H1 (cell line): ENCODE data around the gene IQSEC3. TPM values are rescaled to one million over a fixed set of nuclear protein-coding genes. Genes with fewer than 3 reads are reported as not detected.

Experiments
- BCL11A ChIP-seq, 2 experiments: IDR thresholded peaks; one replicate each; pipeline ENCODE4 v1.6.1; 2011; ENCODE audit warnings: low read depth in 2 of 2, low read length in 2 of 2, mild to moderate bottlenecking in 2 of 2
- CTBP2 ChIP-seq: IDR thresholded peaks from 2 replicates; pipeline ENCODE4 v1.7.0; 2011; ENCODE audit warnings: borderline replicate concordance, mild to moderate bottlenecking, moderate library complexity, mixed read lengths, low read length; ENCODE audit not compliant: insufficient read depth, insufficient read length
- EP300 ChIP-seq, 2 experiments: IDR thresholded peaks; 1 replicate in 1 of 2; 2 replicates in 1 of 2; pipeline ENCODE4 v1.6.1; 2011 to 2012; ENCODE audit warnings: low read depth in 2 of 2, low read length in 2 of 2, mild to moderate bottlenecking in 2 of 2, borderline replicate concordance in 1 of 2, inconsistent platforms in 1 of 2, moderate library complexity in 1 of 2
- FOSL1 ChIP-seq: IDR thresholded peaks from 2 replicates; pipeline ENCODE4 v1.6.1; 2011; ENCODE audit warnings: mild to moderate bottlenecking, low read depth, low read length, moderate library complexity; ENCODE audit not compliant: insufficient read depth
- NANOG ChIP-seq: IDR thresholded peaks from 2 replicates; pipeline ENCODE4 v1.6.1; 2011; ENCODE audit warnings: low read length, low read depth, mild to moderate bottlenecking, inconsistent platforms; ENCODE audit not compliant: insufficient read depth, poor library complexity, severe bottlenecking
- SIX5 ChIP-seq: IDR thresholded peaks from 2 replicates; pipeline ENCODE4 v1.6.1; 2011; ENCODE audit warnings: mild to moderate bottlenecking, low read depth, low read length
- polyA plus RNA-seq, 7 experiments: library from polyadenylated mRNA; depleted of rRNA in 3 of 7; stranded (reverse) in 5 of 7; unstranded in 2 of 7; fragments of >200 nt in 5 of 7; fragments of 200-250 nt in 2 of 7; gene quantifications; 1 replicate in 5 of 7; 2 replicates in 1 of 7; 4 replicates in 1 of 7; pipeline versions ENCODE4 v1.2.1 to v1.2.3, GENCODE V29; 2011 to 2013; ENCODE audit warnings: missing spikeins in 2 of 7, mixed read lengths in 2 of 7
- total RNA-seq: library from RNA; stranded (reverse); fragmentation: NEBNext Ultra II Directional; extraction: Animal tissue kit (Norgen Biotek cat#: 25700); gene quantifications from 2 replicates; pipeline ENCODE4 v1.2.1, GENCODE V29; 2021
- TF ChIP-seq, protein P1 (sequence below): fragments of 300-600 bp; sonication (generic); IDR thresholded peaks from 2 replicates; pipeline ENCODE4 v1.7.1; 2012; ENCODE audit warnings: low read length, moderate library complexity, mild to moderate bottlenecking, inconsistent platforms; ENCODE audit not compliant: insufficient replicate concordance

Gene IQSEC3
- total and polyA plus RNA-seq, 2 of the 8 experiments (the other 6 are each of a cell fraction or from before 2014, with no cell fraction given), result 1.2 to 3.1 TPM

DNA sequence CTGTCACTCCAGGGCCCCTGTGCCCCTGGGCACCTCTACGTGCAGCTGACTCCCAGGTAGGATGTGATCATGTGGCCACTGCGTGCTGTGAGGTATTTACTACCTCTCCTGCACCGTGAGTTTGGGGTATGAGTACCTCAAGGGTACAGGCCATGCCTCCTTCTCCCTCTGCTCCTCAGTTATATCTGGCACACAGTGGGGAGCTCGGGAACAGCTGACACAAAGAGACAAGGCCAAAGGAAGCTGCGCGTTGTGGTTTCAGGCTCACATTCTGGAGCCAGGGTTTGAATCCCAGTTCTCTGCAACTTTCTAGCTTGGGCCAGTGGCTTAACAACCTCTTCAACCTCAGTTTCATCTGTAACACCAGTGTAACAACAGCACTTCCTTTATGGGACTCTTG is 155.2 kb downstream of the IQSEC3 start (continued):
- TF ChIP-seq, protein P1, sequence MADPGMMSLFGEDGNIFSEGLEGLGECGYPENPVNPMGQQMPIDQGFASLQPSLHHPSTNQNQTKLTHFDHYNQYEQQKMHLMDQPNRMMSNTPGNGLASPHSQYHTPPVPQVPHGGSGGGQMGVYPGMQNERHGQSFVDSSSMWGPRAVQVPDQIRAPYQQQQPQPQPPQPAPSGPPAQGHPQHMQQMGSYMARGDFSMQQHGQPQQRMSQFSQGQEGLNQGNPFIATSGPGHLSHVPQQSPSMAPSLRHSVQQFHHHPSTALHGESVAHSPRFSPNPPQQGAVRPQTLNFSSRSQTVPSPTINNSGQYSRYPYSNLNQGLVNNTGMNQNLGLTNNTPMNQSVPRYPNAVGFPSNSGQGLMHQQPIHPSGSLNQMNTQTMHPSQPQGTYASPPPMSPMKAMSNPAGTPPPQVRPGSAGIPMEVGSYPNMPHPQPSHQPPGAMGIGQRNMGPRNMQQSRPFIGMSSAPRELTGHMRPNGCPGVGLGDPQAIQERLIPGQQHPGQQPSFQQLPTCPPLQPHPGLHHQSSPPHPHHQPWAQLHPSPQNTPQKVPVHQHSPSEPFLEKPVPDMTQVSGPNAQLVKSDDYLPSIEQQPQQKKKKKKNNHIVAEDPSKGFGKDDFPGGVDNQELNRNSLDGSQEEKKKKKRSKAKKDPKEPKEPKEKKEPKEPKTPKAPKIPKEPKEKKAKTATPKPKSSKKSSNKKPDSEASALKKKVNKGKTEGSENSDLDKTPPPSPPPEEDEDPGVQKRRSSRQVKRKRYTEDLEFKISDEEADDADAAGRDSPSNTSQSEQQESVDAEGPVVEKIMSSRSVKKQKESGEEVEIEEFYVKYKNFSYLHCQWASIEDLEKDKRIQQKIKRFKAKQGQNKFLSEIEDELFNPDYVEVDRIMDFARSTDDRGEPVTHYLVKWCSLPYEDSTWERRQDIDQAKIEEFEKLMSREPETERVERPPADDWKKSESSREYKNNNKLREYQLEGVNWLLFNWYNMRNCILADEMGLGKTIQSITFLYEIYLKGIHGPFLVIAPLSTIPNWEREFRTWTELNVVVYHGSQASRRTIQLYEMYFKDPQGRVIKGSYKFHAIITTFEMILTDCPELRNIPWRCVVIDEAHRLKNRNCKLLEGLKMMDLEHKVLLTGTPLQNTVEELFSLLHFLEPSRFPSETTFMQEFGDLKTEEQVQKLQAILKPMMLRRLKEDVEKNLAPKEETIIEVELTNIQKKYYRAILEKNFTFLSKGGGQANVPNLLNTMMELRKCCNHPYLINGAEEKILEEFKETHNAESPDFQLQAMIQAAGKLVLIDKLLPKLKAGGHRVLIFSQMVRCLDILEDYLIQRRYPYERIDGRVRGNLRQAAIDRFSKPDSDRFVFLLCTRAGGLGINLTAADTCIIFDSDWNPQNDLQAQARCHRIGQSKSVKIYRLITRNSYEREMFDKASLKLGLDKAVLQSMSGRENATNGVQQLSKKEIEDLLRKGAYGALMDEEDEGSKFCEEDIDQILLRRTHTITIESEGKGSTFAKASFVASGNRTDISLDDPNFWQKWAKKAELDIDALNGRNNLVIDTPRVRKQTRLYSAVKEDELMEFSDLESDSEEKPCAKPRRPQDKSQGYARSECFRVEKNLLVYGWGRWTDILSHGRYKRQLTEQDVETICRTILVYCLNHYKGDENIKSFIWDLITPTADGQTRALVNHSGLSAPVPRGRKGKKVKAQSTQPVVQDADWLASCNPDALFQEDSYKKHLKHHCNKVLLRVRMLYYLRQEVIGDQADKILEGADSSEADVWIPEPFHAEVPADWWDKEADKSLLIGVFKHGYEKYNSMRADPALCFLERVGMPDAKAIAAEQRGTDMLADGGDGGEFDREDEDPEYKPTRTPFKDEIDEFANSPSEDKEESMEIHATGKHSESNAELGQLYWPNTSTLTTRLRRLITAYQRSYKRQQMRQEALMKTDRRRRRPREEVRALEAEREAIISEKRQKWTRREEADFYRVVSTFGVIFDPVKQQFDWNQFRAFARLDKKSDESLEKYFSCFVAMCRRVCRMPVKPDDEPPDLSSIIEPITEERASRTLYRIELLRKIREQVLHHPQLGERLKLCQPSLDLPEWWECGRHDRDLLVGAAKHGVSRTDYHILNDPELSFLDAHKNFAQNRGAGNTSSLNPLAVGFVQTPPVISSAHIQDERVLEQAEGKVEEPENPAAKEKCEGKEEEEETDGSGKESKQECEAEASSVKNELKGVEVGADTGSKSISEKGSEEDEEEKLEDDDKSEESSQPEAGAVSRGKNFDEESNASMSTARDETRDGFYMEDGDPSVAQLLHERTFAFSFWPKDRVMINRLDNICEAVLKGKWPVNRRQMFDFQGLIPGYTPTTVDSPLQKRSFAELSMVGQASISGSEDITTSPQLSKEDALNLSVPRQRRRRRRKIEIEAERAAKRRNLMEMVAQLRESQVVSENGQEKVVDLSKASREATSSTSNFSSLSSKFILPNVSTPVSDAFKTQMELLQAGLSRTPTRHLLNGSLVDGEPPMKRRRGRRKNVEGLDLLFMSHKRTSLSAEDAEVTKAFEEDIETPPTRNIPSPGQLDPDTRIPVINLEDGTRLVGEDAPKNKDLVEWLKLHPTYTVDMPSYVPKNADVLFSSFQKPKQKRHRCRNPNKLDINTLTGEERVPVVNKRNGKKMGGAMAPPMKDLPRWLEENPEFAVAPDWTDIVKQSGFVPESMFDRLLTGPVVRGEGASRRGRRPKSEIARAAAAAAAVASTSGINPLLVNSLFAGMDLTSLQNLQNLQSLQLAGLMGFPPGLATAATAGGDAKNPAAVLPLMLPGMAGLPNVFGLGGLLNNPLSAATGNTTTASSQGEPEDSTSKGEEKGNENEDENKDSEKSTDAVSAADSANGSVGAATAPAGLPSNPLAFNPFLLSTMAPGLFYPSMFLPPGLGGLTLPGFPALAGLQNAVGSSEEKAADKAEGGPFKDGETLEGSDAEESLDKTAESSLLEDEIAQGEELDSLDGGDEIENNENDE, result no peak
- TF ChIP-seq NANOG (no peak), FOSL1 (no peak), BCL11A (IDR thresholded peaks at IDR 0.05; ENCODE audit: low read depth in 2 of 2, low read length in 2 of 2) (no peak), EP300 (IDR thresholded peaks at IDR 0.05; ENCODE audit: borderline replicate concordance in 1 of 2, low read depth in 2 of 2, low read length in 2 of 2) (no peak), CTBP2 (no peak), SIX5 (no peak)
